Adrenal gland (tissue), 12 donors: ENCODE results near the gene ABCB9. TPM values are rescaled to one million over a fixed set of nuclear protein-coding genes. Genes with fewer than 3 reads are reported as not detected.

Source experiments
- DNase-seq, 7 donors: peaks; one replicate each; pipeline ENCODE4 v3.0.0-alpha.2; 2019 to 2020
- H3K27ac ChIP-seq, 5 donors: fragments of 200-600 bp; sonication (generic) in 4 of 5; 1 replicate in 3 of 5; 2 replicates in 2 of 5; pipeline versions ENCODE4 v1.5.1 to v1.8.0; 2016 to 2020; ENCODE audit warnings: mild to moderate bottlenecking in 1 of 5
- H3K27me3 ChIP-seq: fragments of 200-600 bp; 2 replicates; pipeline ENCODE4 v1.8.0; 2021
- H3K36me3 ChIP-seq, 2 donors: fragments of 200-600 bp; replicated peaks in 1 of 2; 1 replicate in 1 of 2; 2 replicates in 1 of 2; pipeline versions ENCODE4 v1.5.1 to v1.8.0; 2018 to 2022
- H3K4me1 ChIP-seq, 2 donors: fragments of 200-600 bp; replicated peaks in 1 of 2; 1 replicate in 1 of 2; 2 replicates in 1 of 2; pipeline versions ENCODE4 v1.5.1 to v1.8.0; 2018 to 2021
- H3K4me3 ChIP-seq, 4 donors: fragments of 200-600 bp; sonication (generic) in 3 of 4; one replicate each; pipeline ENCODE4 v1.5.1; 2016 to 2018
- H3K9me3 ChIP-seq, 3 donors: fragments of 200-600 bp; sonication (generic) in 1 of 3; replicated peaks in 1 of 3; 1 replicate in 2 of 3; 2 replicates in 1 of 3; pipeline versions ENCODE4 v1.5.1 to v1.8.0; 2016 to 2021
- POLR2A ChIP-seq, 2 donors: fragments of 450-650 bp; IDR thresholded peaks; one replicate each; pipeline ENCODE4 v1.6.1; 2017; ENCODE audit warnings: antibody characterized with exemption in 2 of 2, mild to moderate bottlenecking in 2 of 2, moderate library complexity in 1 of 2
- WGBS, 4 donors: extraction: QIAGEN DNeasy Blood & Tissue Kit in 2 of 4; methylation state at CpG; one replicate each; pipeline versions ENCODE4 v1.1.5 to v1.1.7; 2013 to 2017; 5-methylcytosine and 5-hydroxymethylcytosine counted together
- intact Hi-C, 2 donors: fragments of 100-400 bp; cut with DNase I; formaldehyde crosslinking; loops; one replicate each; pipeline versions ENCODE4 v1.14.1 to v1.15.0; 2022 to 2023
- polyA plus RNA-seq, 3 donors: library from polyadenylated mRNA; stranded (reverse); fragments of 200-250 nt in 2 of 3; fragments of 350-450 nt in 1 of 3; fragmentation: Illumina TruSeq in 1 of 3; extraction: RNeasy Lipid Tissue Mini Kit (QIAGEN cat#74804) in 1 of 3; gene quantifications; one replicate each; pipeline ENCODE4 v1.2.3, GENCODE V29; 2013 to 2014
- total RNA-seq, 9 donors: library from RNA; depleted of rRNA in 4 of 9; stranded (reverse); fragments of >200 nt in 4 of 9; fragments of 120-200 nt in 1 of 9; fragmentation: NEBNext Ultra II Directional in 1 of 9; extraction: Animal tissue kit (Norgen Biotek cat#: 25700) in 1 of 9; gene quantifications; one replicate each; pipeline versions ENCODE4 v1.1.0 to v1.2.4, GENCODE V29; 2013 to 2023
- TF ChIP-seq, protein P1 (sequence below), 6 experiments: fragments of 450-650 bp in 4 of 6; fragments of 200-600 bp in 2 of 6; sonication (generic) in 1 of 6; IDR thresholded peaks; 1 replicate in 5 of 6; 2 replicates in 1 of 6; pipeline versions ENCODE4 v1.5.1 to v1.8.0; 2016 to 2021; ENCODE audit warnings: antibody characterized with exemption in 6 of 6, mild to moderate bottlenecking in 2 of 6, moderate library complexity in 1 of 6
- donor health status: healthy with polysubstance abuse.
- donor health status: Bipolar disorder and iron deficiency.
- donor health status: DM: yes; HTN: yes; CAD: no.
- donor health status: DM: no; HTN: no; CAD: no.
- donor health status: DM: no; HTN: no; CAD: no.
- donor health status: DM: yes; HTN: yes; CAD: no.

Gene ABCB9
- total and polyA plus RNA-seq, 12 donors, result 2.0 to 10.0 (median 6.2) TPM

DNA sequence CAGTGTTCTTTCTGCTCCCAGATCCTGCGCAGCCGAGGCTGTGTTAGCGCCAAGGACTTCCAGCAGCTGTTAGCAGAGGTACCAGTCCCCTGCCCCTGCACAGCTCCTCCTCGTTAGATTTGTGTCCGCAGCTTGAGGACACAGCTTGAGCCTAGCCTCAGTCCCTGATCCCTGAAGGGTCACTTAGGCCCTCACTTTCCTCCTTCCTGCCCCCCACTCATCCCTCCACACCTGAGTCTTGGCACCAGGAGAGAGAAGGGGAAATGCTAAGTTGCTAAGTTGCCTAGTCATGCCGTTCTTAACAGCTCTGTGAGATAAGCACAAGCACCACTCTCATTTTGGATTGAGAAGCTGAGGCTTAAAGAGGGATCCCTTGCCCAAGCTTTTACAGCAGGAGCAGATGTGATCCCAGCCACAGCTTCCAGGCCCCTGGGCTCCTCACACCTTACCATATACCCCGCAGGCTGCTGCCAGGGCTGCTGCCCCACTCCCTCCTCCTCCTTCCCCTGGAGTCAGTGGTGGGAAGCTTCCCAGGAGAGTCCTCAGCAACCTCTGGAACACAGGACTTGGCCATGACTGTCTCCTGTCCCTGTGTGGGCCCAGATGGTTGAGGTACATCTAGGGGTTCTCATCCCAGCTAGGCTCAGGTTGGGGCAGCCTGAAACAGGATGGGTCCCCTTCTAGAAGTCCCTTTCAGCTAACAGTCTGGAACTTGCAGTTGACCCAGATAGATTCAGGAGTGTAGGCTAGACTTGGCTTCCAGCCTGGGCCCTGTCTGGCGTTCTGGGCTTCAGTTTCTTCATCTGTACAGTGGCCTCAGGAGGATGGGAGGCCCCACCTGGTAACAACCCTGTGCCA lies 9.8 kb upstream of the ABCB9 start:
- peaks cover 0 to 4% of the 10 kb centered on the region in 2 donors for H3K36me3 ChIP-seq
- H3K9me3 ChIP-seq, result no peaks in the 10 kb centered on the region
- peak in 1 of 7 donors; percentile 29 for DNase-seq
- TF ChIP-seq POLR2A (IDR thresholded peaks at IDR 0.05), result no peak
- TF ChIP-seq, protein P1, sequence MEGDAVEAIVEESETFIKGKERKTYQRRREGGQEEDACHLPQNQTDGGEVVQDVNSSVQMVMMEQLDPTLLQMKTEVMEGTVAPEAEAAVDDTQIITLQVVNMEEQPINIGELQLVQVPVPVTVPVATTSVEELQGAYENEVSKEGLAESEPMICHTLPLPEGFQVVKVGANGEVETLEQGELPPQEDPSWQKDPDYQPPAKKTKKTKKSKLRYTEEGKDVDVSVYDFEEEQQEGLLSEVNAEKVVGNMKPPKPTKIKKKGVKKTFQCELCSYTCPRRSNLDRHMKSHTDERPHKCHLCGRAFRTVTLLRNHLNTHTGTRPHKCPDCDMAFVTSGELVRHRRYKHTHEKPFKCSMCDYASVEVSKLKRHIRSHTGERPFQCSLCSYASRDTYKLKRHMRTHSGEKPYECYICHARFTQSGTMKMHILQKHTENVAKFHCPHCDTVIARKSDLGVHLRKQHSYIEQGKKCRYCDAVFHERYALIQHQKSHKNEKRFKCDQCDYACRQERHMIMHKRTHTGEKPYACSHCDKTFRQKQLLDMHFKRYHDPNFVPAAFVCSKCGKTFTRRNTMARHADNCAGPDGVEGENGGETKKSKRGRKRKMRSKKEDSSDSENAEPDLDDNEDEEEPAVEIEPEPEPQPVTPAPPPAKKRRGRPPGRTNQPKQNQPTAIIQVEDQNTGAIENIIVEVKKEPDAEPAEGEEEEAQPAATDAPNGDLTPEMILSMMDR (IDR thresholded peaks at IDR 0.05), result no peak
- 5 to 8% (median 6%) methylated on average over 7 to 8 of the region's 8 CpGs for WGBS, 4 donors
- intact Hi-C loops, result no loop called here
- H3K4me1 ChIP-seq, result peaks cover 24 to 41% of the 10 kb centered on the region in 2 donors
- H3K27ac ChIP-seq, result peak overlapping the region in 3 of 5 donors; percentile 97 to 98 (median 97)
- no peaks in the 10 kb centered on the region for H3K27me3 ChIP-seq
- peak overlapping the region in 3 of 4 donors; percentile 80 to 91 (median 82) for H3K4me3 ChIP-seq

DNA sequence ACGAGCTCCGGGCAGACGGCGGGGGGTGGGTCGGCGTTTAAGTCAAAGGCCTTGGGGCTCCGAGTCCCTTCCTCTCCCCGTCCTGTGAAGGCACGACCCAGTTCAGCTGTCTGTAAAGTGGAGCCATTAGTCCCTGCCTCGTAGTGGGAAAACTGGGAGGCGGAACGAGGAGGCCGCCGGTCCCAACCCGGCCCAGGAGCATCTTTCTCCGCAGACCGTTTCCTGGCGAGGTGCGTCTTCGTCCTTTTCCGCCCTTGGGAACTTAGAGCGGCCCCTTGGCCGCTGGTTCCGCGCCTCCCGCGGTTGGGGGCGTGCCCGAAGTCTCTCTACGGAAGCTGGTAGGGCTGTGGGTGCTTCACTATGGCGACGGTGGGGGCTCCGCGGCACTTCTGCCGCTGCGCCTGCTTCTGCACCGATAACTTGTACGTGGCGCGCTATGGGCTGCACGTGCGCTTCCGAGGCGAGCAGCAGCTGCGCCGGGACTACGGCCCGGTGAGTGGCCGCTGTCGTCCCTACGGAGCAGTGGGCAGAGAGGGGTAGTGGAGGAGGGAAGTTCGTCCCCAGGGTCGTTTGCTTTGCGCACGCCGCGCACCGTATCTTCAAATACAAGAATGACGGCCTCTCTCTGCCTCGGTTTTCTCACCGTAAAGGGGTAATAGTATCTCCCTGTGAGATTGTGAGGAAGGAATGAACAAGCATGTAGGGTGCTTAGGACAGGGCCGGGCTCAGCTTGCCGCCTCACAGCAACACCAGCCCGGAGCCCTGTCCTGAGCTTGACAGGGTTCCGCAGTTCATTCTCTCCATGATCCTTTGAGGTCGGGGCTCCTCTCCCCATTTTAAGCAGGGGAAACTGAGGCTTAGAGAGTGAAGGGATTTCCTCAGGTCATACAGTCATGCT lies 8.9 kb upstream of the ABCB9 start, which contains the start of gene OGFOD2:
Gene OGFOD2, plus strand, starts transcription at position 353 of the 898 bp plus-strand sequence. Its CDS starts 8 bp downstream, at position 361.
- Histone ChIP-seq H3K36me3 (peaks cover 0 to 4% of the 10 kb centered on the region in 2 donors), H3K27ac (peak within 1 kb of the TSS; percentile 93 to 98 (median 97)), H3K4me3 (peak within 1 kb of the TSS; percentile 80 to 96 (median 86)), H3K4me1 (peaks cover 24 to 40% of the 10 kb centered on the region in 2 donors), H3K9me3 (no peaks in the 10 kb centered on the region), H3K27me3 (no peaks in the 10 kb centered on the region)
- TF ChIP-seq, protein P1 (IDR thresholded peaks at IDR 0.05), result peak in 1 of 6 experiments; percentile 13
- TF ChIP-seq POLR2A (IDR thresholded peaks at IDR 0.05), result peak; percentile 25 to 44
- 0 to 1% (median 0%) methylated on average over 35 to 66 of the region's 66 CpGs for WGBS, 4 donors
- DNase-seq, result peak; percentile 92 to 96 (median 93)
- intact Hi-C loops, result no loop called here

DNA sequence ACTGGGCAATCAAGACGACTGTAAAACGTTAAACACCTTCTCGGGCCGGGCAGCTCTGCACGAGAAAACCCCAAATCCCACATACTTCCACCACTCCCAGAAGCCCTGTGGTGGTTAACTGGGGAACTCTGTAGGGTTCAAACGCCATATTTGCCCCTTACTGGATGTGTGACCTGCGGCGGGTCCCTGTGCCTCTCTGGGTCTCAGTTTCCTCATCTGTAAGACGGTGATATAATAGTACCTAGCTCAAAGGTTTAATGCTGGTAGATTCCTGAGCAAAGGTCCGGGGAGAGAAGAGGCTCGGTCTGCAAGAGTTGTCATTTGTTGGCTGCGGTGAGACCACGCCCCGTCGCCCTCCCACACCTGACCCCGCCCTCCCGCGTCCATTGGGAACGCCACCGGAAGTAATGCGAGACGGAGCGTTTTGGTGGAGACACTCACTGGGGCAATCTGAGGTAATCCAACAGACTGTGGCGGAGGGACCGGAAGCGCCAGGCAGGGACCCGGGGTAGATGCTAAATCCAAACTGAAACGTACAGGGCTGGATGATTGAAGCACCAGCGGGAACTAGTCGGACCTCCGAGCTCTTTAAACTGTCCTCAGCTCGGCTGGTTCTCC lies 8.1 kb upstream of the ABCB9 start:
- 0 to 1% (median 0%) methylated on average over 7 to 32 of the region's 32 CpGs for WGBS, 4 donors
- intact Hi-C loops, result no loop called here
- TF ChIP-seq POLR2A (IDR thresholded peaks at IDR 0.05), result peak in 1 of 2 donors; percentile 58
- TF ChIP-seq, protein P1 (IDR thresholded peaks at IDR 0.05), result no peak
- Histone ChIP-seq H3K4me3 (peak overlapping the region; percentile 80 to 96 (median 86)), H3K27ac (peak overlapping the region; percentile 93 to 98 (median 97)), H3K36me3 (peaks cover 0 to 4% of the 10 kb centered on the region in 2 donors), H3K27me3 (no peaks in the 10 kb centered on the region), H3K4me1 (peaks cover 17 to 33% of the 10 kb centered on the region in 2 donors), H3K9me3 (no peaks in the 10 kb centered on the region)
- peak; percentile 98 to 99 (median 99) for DNase-seq
